Measurements from ENCODE around the gene CLEC11A. TPM values are rescaled to one million over a fixed set of nuclear protein-coding genes. Genes with fewer than 3 reads are reported as not detected.
"Not testable (repeated sequence)": the region's sequence is repeated elsewhere in the genome, so short reads cannot be mapped to it uniquely, and the experiment has no call there.

CLEC11A gene
- total RNA-seq, 5 donors from 2014 or later (not counting 1 experiment from before 2014, with no cell fraction given) = 1.4 to 5.0 (median 3.7) TPM

- ChIA-PET POLR2A (no interaction called here), CTCF (interaction anchor here (0.5 to 0.6 kb wide), 2 partner anchors 41 to 256 kb away, joined by 3 read pairs; partner anchors contain the start of gene CLEC11A (in 1 of the 2))
- WGBS (ENCODE audit: insufficient coverage) = 100% methylated on average over 2 of the region's 7 CpGs
- H3K27ac ChIP-seq (ENCODE audit: low read length) = no peak overlapping the region
- H3K9me3 ChIP-seq = no peaks in the 10 kb centered on the region
- H3K4me3 ChIP-seq (ENCODE audit: control insufficient read depth in 1 of 2, extremely low read depth in 1 of 2, low read length in 1 of 2) = no peak overlapping the region
- no peaks in the 10 kb centered on the region for H3K4me1 ChIP-seq (ENCODE audit: control insufficient read depth in 1 of 2, extremely low read depth in 1 of 2, insufficient read depth in 2 of 2, low read length in 2 of 2)
- DNase-seq = no peak
- H3K27me3 ChIP-seq (replicated peaks in 1 of 2; ENCODE audit: control insufficient read depth in 2 of 2, extremely low read depth in 1 of 2, insufficient read depth in 2 of 2, low read length in 1 of 2) = peaks cover 0 to 13% of the 10 kb centered on the region in 2 experiments
- Mint-ChIP-seq H3K4me3 (no peak overlapping the region), H3K4me1 (no peaks in the 10 kb centered on the region), H3K9me3 (peaks cover 0 to 4% (median 0%) of the 10 kb centered on the region in 3 donors), H3K27ac (no peak overlapping the region), H3K36me3 (no peaks in the 10 kb centered on the region), H3K27me3 (peaks cover 15 to 23% of the 10 kb centered on the region in 2 donors)
- no peaks in the 10 kb centered on the region for H3K36me3 ChIP-seq (ENCODE audit: control insufficient read depth in 2 of 2, extremely low read depth in 1 of 2, insufficient read depth in 1 of 2, low read length in 1 of 2)
- no peak for ATAC-seq (replicated peaks in 1 of 4)
Measured at GRCh38 chr19:50764409-50764808, 41.2 kb downstream of the CLEC11A start.

GRCh38 chr19:50766746-50767145 lies 43.6 kb downstream of the CLEC11A start:
- H3K4me3 ChIP-seq (ENCODE audit: control insufficient read depth in 1 of 2, extremely low read depth in 1 of 2, low read length in 1 of 2); CTCF ChIA-PET; H3K9me3 ChIP-seq; H3K27ac Mint-ChIP-seq; H3K4me1 ChIP-seq (ENCODE audit: control insufficient read depth in 1 of 2, extremely low read depth in 1 of 2, insufficient read depth in 2 of 2, low read length in 2 of 2); POLR2A ChIA-PET; ATAC-seq (replicated peaks in 1 of 4); H3K9me3 Mint-ChIP-seq; H3K4me1 Mint-ChIP-seq; DNase-seq; H3K36me3 ChIP-seq (ENCODE audit: control insufficient read depth in 2 of 2, extremely low read depth in 1 of 2, insufficient read depth in 1 of 2, low read length in 1 of 2); H3K27ac ChIP-seq (ENCODE audit: low read length); H3K4me3 Mint-ChIP-seq; H3K36me3 Mint-ChIP-seq: not testable (repeated sequence)
- WGBS (ENCODE audit: insufficient coverage) = 78% methylated on average over 8 of the region's 12 CpGs
- peaks cover 0 to 25% of the 10 kb centered on the region in 2 experiments for H3K27me3 ChIP-seq (replicated peaks in 1 of 2; ENCODE audit: control insufficient read depth in 2 of 2, extremely low read depth in 1 of 2, insufficient read depth in 2 of 2, low read length in 1 of 2)
- H3K27me3 Mint-ChIP-seq = peaks cover 21 to 26% of the 10 kb centered on the region in 2 donors

- H3K27me3 Mint-ChIP-seq = peaks cover 21 to 26% of the 10 kb centered on the region in 2 donors
- H3K4me1 ChIP-seq (ENCODE audit: control insufficient read depth in 1 of 2, extremely low read depth in 1 of 2, insufficient read depth in 2 of 2, low read length in 2 of 2); ATAC-seq (replicated peaks in 1 of 4); H3K36me3 ChIP-seq (ENCODE audit: control insufficient read depth in 2 of 2, extremely low read depth in 1 of 2, insufficient read depth in 1 of 2, low read length in 1 of 2); H3K4me1 Mint-ChIP-seq; DNase-seq; H3K4me3 Mint-ChIP-seq; H3K9me3 Mint-ChIP-seq; H3K4me3 ChIP-seq (ENCODE audit: control insufficient read depth in 1 of 2, extremely low read depth in 1 of 2, low read length in 1 of 2); H3K36me3 Mint-ChIP-seq; H3K9me3 ChIP-seq; CTCF ChIA-PET; POLR2A ChIA-PET; H3K27ac Mint-ChIP-seq; H3K27ac ChIP-seq (ENCODE audit: low read length): not testable (repeated sequence)
- H3K27me3 ChIP-seq (replicated peaks in 1 of 2; ENCODE audit: control insufficient read depth in 2 of 2, extremely low read depth in 1 of 2, insufficient read depth in 2 of 2, low read length in 1 of 2) = peaks cover 0 to 25% of the 10 kb centered on the region in 2 experiments
- 60% methylated on average over 5 of the region's 5 CpGs for WGBS (ENCODE audit: insufficient coverage)
Measured at GRCh38 chr19:50767263-50767662, 44.1 kb downstream of the CLEC11A start.

- 32% methylated on average over 4 of the region's 5 CpGs for WGBS (ENCODE audit: insufficient coverage)
- H3K36me3 ChIP-seq (ENCODE audit: control insufficient read depth in 2 of 2, extremely low read depth in 1 of 2, insufficient read depth in 1 of 2, low read length in 1 of 2) = no peaks in the 10 kb centered on the region
- H3K9me3 ChIP-seq = no peaks in the 10 kb centered on the region
- no peak overlapping the region for H3K27ac ChIP-seq (ENCODE audit: low read length)
- H3K4me1 ChIP-seq (ENCODE audit: control insufficient read depth in 1 of 2, extremely low read depth in 1 of 2, insufficient read depth in 2 of 2, low read length in 2 of 2) = no peaks in the 10 kb centered on the region
- ATAC-seq (replicated peaks in 1 of 4) = no peak
- no peak overlapping the region for H3K4me3 ChIP-seq (ENCODE audit: control insufficient read depth in 1 of 2, extremely low read depth in 1 of 2, low read length in 1 of 2)
- Mint-ChIP-seq H3K27ac (no peak overlapping the region), H3K4me1 (no peaks in the 10 kb centered on the region), H3K9me3 (no peaks in the 10 kb centered on the region), H3K36me3 (no peaks in the 10 kb centered on the region), H3K4me3 (no peak overlapping the region), H3K27me3 (peaks cover 21 to 26% of the 10 kb centered on the region in 2 donors)
- no peak for DNase-seq
- peaks cover 0 to 26% of the 10 kb centered on the region in 2 experiments for H3K27me3 ChIP-seq (replicated peaks in 1 of 2; ENCODE audit: control insufficient read depth in 2 of 2, extremely low read depth in 1 of 2, insufficient read depth in 2 of 2, low read length in 1 of 2)
- POLR2A ChIA-PET = no interaction called here
- CTCF ChIA-PET = no interaction called here
Measured at GRCh38 chr19:50768277-50768676, 45.1 kb downstream of the CLEC11A start.

GRCh38 chr19:50770164-50770563 lies 47.0 kb downstream of the CLEC11A start, which contains the start of gene GPR32:
Gene GPR32, plus strand, starts transcription at chr19:50770464. Its CDS starts 137 bp downstream, at chr19:50770601.
- ATAC-seq (replicated peaks in 1 of 4); H3K9me3 Mint-ChIP-seq; H3K4me1 ChIP-seq (ENCODE audit: control insufficient read depth in 1 of 2, extremely low read depth in 1 of 2, insufficient read depth in 2 of 2, low read length in 2 of 2); H3K36me3 Mint-ChIP-seq; H3K27ac ChIP-seq (ENCODE audit: low read length); H3K9me3 ChIP-seq; H3K4me1 Mint-ChIP-seq; H3K4me3 ChIP-seq (ENCODE audit: control insufficient read depth in 1 of 2, extremely low read depth in 1 of 2, low read length in 1 of 2); DNase-seq; H3K36me3 ChIP-seq (ENCODE audit: control insufficient read depth in 2 of 2, extremely low read depth in 1 of 2, insufficient read depth in 1 of 2, low read length in 1 of 2); CTCF ChIA-PET; H3K4me3 Mint-ChIP-seq; POLR2A ChIA-PET; H3K27ac Mint-ChIP-seq: not testable (repeated sequence)
- H3K27me3 ChIP-seq (replicated peaks in 1 of 2; ENCODE audit: control insufficient read depth in 2 of 2, extremely low read depth in 1 of 2, insufficient read depth in 2 of 2, low read length in 1 of 2) = peaks cover 0 to 35% of the 10 kb centered on the region in 2 experiments
- peaks cover 26 to 31% of the 10 kb centered on the region in 2 donors for H3K27me3 Mint-ChIP-seq
- 67% methylated on average over 1 of the region's 2 CpGs for WGBS (ENCODE audit: insufficient coverage)

GRCh38 chr19:50770888-50771287 lies 47.7 kb downstream of the CLEC11A start:
- no peak for DNase-seq
- peaks cover 0 to 38% of the 10 kb centered on the region in 2 experiments for H3K27me3 ChIP-seq (replicated peaks in 1 of 2; ENCODE audit: control insufficient read depth in 2 of 2, extremely low read depth in 1 of 2, insufficient read depth in 2 of 2, low read length in 1 of 2)
- H3K4me3 Mint-ChIP-seq = no peak overlapping the region
- no peaks in the 10 kb centered on the region for H3K9me3 ChIP-seq
- no peak for ATAC-seq (replicated peaks in 1 of 4)
- no peaks in the 10 kb centered on the region for H3K9me3 Mint-ChIP-seq
- H3K4me3 ChIP-seq (ENCODE audit: control insufficient read depth in 1 of 2, extremely low read depth in 1 of 2, low read length in 1 of 2) = no peak overlapping the region
- ChIA-PET POLR2A (no interaction called here), CTCF (no interaction called here)
- H3K4me1 ChIP-seq (ENCODE audit: control insufficient read depth in 1 of 2, extremely low read depth in 1 of 2, insufficient read depth in 2 of 2, low read length in 2 of 2) = no peaks in the 10 kb centered on the region
- peaks cover 31 to 37% of the 10 kb centered on the region in 2 donors for H3K27me3 Mint-ChIP-seq
- H3K36me3 Mint-ChIP-seq = no peaks in the 10 kb centered on the region
- WGBS (ENCODE audit: insufficient coverage) = 85% methylated on average over 10 of the region's 13 CpGs
- H3K27ac Mint-ChIP-seq = no peak overlapping the region
- H3K4me1 Mint-ChIP-seq = no peaks in the 10 kb centered on the region
- no peaks in the 10 kb centered on the region for H3K36me3 ChIP-seq (ENCODE audit: control insufficient read depth in 2 of 2, extremely low read depth in 1 of 2, insufficient read depth in 1 of 2, low read length in 1 of 2)
- no peak overlapping the region for H3K27ac ChIP-seq (ENCODE audit: low read length)

- WGBS (ENCODE audit: insufficient coverage) = no CpG with 5 or more reads among the region's 2 CpGs
- ATAC-seq (replicated peaks in 1 of 4) (no peak), DNase-seq (peak in 1 of 35 experiments; percentile 33)
- Histone ChIP-seq H3K9me3 (no peaks in the 10 kb centered on the region), H3K4me3 (ENCODE audit: control insufficient read depth in 1 of 2, extremely low read depth in 1 of 2, low read length in 1 of 2) (no peak overlapping the region), H3K4me1 (ENCODE audit: control insufficient read depth in 1 of 2, extremely low read depth in 1 of 2, insufficient read depth in 2 of 2, low read length in 2 of 2) (no peaks in the 10 kb centered on the region), H3K36me3 (ENCODE audit: control insufficient read depth in 2 of 2, extremely low read depth in 1 of 2, insufficient read depth in 1 of 2, low read length in 1 of 2) (no peaks in the 10 kb centered on the region), H3K27me3 (replicated peaks in 1 of 2; ENCODE audit: control insufficient read depth in 2 of 2, extremely low read depth in 1 of 2, insufficient read depth in 2 of 2, low read length in 1 of 2) (peaks cover 0 to 47% of the 10 kb centered on the region in 2 experiments), H3K27ac (ENCODE audit: low read length) (no peak overlapping the region)
- peaks cover 0 to 2% (median 2%) of the 10 kb centered on the region in 3 donors for H3K4me1 Mint-ChIP-seq
- ChIA-PET POLR2A (no interaction called here), CTCF (no interaction called here)
- no peak overlapping the region for H3K27ac Mint-ChIP-seq
- H3K36me3 Mint-ChIP-seq = no peaks in the 10 kb centered on the region
- no peak overlapping the region for H3K4me3 Mint-ChIP-seq
- peaks cover 39% of the 10 kb centered on the region in 2 donors for H3K27me3 Mint-ChIP-seq
- H3K9me3 Mint-ChIP-seq = no peaks in the 10 kb centered on the region
Measured at GRCh38 chr19:50772476-50772875, 49.3 kb downstream of the CLEC11A start.

All from T-cell (primary cell).